ENCODE measurements around the gene DNAJB5.

The DNAJB5 gene

GRCh38 chr9:34964458-34964857 lies 25.1 kb upstream of the DNAJB5 start:
- no peak for TF ChIP-seq POLR2A (IDR thresholded peaks at IDR 0.05; ENCODE audit: extremely low read depth, insufficient read length)
- no peak for TF ChIP-seq MAX (IDR thresholded peaks at IDR 0.05; ENCODE audit: low read depth, low read length)
- no peak for TF ChIP-seq CTCF (IDR thresholded peaks at IDR 0.05; ENCODE audit: low read depth, low read length)
- TF ChIP-seq MYC (IDR thresholded peaks at IDR 0.05; ENCODE audit: low read depth, low read length), result no peak
- no peak overlapping the region for H3K4me3 ChIP-seq (ENCODE audit: low read depth, low read length)
- no peak for DNase-seq (ENCODE audit: low read depth)

DNA sequence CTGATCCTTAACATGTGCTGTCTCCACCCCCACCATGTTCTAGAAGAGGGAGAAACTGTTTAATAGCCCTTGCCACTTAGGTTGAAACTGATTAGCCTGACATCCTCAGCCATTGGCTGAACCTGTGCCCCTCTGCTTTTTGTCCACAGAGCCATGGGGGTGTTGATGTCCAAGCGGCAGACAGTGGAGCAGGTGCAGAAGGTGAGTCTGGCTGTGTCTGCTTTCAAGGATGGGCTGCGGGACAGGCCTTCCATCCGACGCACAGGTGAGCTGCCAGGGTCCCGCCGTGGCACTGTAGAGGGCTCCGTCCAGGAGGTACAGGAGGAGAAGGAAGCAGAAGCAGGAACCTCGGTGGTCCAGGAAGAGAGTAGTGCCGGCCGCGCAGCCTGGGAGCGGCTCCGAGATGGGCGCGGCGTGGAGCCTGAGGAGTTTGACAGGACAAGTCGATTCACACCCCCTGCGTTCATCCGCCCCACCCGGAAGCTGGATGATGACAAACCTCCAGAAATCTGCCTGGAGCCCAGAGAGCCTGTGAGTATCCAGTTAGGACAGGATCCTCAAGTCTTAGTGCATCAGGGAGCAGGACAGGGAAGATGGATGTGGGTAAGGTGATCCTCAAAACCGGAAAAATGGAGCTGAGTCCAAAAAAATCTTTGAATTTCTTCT lies 18.3 kb upstream of the DNAJB5 start:
- H3K4me3 ChIP-seq (ENCODE audit: low read depth, low read length), result no peak overlapping the region
- DNase-seq (ENCODE audit: low read depth), result no peak
- TF ChIP-seq MAX (IDR thresholded peaks at IDR 0.05; ENCODE audit: low read depth, low read length), result no peak
- no peak for TF ChIP-seq CTCF (IDR thresholded peaks at IDR 0.05; ENCODE audit: low read depth, low read length)
- no peak for TF ChIP-seq POLR2A (IDR thresholded peaks at IDR 0.05; ENCODE audit: extremely low read depth, insufficient read length)
- TF ChIP-seq MYC (IDR thresholded peaks at IDR 0.05; ENCODE audit: low read depth, low read length), result no peak

DNA sequence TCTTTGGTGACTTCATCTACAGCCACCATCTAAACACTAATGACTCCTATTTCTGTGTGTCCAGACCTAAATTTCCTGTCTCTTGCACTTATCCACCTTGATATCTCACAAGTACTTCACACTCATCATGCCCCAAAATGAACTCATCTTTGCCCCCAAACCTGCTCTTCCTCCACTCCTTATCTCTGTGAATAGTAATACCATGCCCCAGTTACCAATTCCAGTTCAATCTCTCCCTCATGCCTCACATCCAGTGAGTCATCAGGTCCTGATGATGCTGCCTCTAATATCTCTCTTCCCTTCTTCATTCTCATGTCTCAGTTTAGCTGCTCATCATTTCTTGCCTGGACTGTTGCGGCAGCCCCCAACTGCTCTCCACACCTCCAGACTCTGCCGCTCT lies 14.9 kb upstream of the DNAJB5 start:
- no peak overlapping the region for H3K4me3 ChIP-seq (ENCODE audit: low read depth, low read length)
- TF ChIP-seq POLR2A (IDR thresholded peaks at IDR 0.05; ENCODE audit: extremely low read depth, insufficient read length) (no peak), CTCF (IDR thresholded peaks at IDR 0.05; ENCODE audit: low read depth, low read length) (no peak), MAX (IDR thresholded peaks at IDR 0.05; ENCODE audit: low read depth, low read length) (no peak), MYC (IDR thresholded peaks at IDR 0.05; ENCODE audit: low read depth, low read length) (no peak)
- no peak for DNase-seq (ENCODE audit: low read depth)

DNA sequence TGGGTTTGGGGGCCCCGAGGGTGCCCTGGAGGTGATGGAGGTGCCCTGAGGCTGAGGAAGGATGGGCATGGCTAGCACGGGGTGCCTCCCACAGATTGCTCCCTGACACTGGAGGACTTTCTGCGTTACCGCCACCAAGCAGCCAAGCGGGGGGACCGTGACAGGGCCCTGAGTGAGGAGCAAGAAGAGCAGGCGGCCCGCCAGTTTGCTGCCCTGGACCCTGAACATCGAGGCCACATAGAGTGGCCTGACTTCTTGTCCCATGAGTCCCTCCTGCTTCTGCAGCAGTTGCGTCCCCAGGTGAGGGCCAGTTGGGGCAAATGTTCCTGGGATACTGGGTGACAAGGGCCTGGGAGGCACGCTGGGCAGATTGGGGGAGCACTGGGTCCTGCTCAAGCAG lies 13.1 kb upstream of the DNAJB5 start:
- TF ChIP-seq MYC (IDR thresholded peaks at IDR 0.05; ENCODE audit: low read depth, low read length) (no peak), MAX (IDR thresholded peaks at IDR 0.05; ENCODE audit: low read depth, low read length) (no peak), CTCF (IDR thresholded peaks at IDR 0.05; ENCODE audit: low read depth, low read length) (no peak), POLR2A (IDR thresholded peaks at IDR 0.05; ENCODE audit: extremely low read depth, insufficient read length) (no peak)
- no peak for DNase-seq (ENCODE audit: low read depth)
- no peak overlapping the region for H3K4me3 ChIP-seq (ENCODE audit: low read depth, low read length)

DNA sequence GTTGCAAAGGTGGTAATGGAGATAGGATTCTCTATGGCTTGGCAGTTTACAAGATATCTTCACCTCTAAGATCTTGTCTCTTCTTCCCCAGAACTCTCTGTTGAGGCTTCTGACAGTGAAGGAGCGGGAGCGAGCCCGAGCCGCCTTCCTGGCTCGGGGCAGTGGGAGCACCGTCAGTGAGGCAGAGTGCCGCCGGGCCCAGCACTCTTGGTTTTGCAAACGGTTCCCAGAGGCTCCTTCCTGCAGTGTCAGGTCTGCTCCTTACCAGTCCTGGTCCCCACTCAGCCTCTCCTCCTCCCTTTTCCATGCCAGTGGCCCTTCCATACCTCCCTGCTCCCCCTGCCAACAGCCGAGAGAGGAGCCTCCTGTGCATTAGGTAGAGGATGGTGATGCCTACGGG lies 12.6 kb upstream of the DNAJB5 start:
- no peak for TF ChIP-seq CTCF (IDR thresholded peaks at IDR 0.05; ENCODE audit: low read depth, low read length)
- TF ChIP-seq MAX (IDR thresholded peaks at IDR 0.05; ENCODE audit: low read depth, low read length), result no peak
- TF ChIP-seq MYC (IDR thresholded peaks at IDR 0.05; ENCODE audit: low read depth, low read length), result no peak
- TF ChIP-seq POLR2A (IDR thresholded peaks at IDR 0.05; ENCODE audit: extremely low read depth, insufficient read length), result no peak
- no peak overlapping the region for H3K4me3 ChIP-seq (ENCODE audit: low read depth, low read length)
- DNase-seq (ENCODE audit: low read depth), result no peak

Data from NB4 (cell line).